Neural progenitor cell (in vitro differentiated cells): ENCODE data around the gene SYT1.

Source experiments
- EZH2 ChIP-seq: fragments of 200-600 bp; sonication (generic); IDR thresholded peaks from 2 replicates; pipeline ENCODE4 v1.6.1; 2017; ENCODE audit warnings: antibody characterized with exemption, mild to moderate bottlenecking, moderate library complexity
- EZH2phosphoT487 ChIP-seq: fragments of 200-600 bp; sonication (generic); IDR thresholded peaks from 2 replicates; pipeline ENCODE4 v1.6.1; 2017; ENCODE audit warnings: antibody characterized with exemption
- TF ChIP-seq, protein P1 (sequence below): fragments of 200-600 bp; sonication (generic); IDR thresholded peaks from 2 replicates; pipeline ENCODE4 v1.5.1; 2017; ENCODE audit warnings: antibody characterized with exemption, mild to moderate bottlenecking

GRCh38 chr12:78870539-78870938 lies 6.0 kb downstream of the SYT1 start:
- TF ChIP-seq, protein P1, sequence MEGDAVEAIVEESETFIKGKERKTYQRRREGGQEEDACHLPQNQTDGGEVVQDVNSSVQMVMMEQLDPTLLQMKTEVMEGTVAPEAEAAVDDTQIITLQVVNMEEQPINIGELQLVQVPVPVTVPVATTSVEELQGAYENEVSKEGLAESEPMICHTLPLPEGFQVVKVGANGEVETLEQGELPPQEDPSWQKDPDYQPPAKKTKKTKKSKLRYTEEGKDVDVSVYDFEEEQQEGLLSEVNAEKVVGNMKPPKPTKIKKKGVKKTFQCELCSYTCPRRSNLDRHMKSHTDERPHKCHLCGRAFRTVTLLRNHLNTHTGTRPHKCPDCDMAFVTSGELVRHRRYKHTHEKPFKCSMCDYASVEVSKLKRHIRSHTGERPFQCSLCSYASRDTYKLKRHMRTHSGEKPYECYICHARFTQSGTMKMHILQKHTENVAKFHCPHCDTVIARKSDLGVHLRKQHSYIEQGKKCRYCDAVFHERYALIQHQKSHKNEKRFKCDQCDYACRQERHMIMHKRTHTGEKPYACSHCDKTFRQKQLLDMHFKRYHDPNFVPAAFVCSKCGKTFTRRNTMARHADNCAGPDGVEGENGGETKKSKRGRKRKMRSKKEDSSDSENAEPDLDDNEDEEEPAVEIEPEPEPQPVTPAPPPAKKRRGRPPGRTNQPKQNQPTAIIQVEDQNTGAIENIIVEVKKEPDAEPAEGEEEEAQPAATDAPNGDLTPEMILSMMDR: no peak
- TF ChIP-seq EZH2phosphoT487: no peak
- TF ChIP-seq EZH2: no peak
